ENCODE data around the gene C1orf56.

DNA sequence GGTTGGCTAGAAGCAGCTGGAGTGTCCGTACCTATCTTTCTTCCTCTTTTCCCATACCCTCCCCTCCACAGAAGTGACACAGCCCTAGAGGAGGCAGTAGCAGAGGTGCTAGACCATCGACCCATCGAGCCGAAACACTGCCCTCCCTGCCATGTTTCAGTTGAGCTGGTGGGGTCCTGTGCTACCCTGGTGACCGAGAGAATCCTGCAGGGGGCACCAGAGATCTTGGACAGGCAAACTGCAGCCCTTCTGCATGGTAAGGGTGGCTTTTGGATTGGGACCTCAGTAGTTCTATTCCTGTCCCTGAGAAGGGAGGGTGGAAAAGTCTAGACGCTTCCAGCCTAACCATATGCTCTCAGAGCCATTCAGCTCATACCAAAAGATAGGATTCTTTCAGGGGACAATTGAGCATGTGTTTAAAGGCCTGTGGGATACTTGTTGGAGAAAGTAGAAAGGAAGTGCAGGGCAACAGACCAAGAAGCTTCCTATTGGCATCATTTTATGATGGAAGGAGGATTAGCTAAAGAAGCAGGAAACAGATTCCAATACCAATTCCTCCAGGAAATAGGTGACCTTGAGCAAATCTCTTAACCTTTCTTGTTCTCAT, 22.9 kb upstream of the C1orf56 start:
- TF ChIP-seq, protein P1, sequence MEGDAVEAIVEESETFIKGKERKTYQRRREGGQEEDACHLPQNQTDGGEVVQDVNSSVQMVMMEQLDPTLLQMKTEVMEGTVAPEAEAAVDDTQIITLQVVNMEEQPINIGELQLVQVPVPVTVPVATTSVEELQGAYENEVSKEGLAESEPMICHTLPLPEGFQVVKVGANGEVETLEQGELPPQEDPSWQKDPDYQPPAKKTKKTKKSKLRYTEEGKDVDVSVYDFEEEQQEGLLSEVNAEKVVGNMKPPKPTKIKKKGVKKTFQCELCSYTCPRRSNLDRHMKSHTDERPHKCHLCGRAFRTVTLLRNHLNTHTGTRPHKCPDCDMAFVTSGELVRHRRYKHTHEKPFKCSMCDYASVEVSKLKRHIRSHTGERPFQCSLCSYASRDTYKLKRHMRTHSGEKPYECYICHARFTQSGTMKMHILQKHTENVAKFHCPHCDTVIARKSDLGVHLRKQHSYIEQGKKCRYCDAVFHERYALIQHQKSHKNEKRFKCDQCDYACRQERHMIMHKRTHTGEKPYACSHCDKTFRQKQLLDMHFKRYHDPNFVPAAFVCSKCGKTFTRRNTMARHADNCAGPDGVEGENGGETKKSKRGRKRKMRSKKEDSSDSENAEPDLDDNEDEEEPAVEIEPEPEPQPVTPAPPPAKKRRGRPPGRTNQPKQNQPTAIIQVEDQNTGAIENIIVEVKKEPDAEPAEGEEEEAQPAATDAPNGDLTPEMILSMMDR (IDR thresholded peaks at IDR 0.05): peak; percentile 53 to 76 (median 63)
- TF ChIP-seq POLR2A (IDR thresholded peaks at IDR 0.05): no peak

Data from Peyer's patch (tissue), 4 donors.